ENCODE results near the gene B3GAT3.

B3GAT3 gene

GRCh38 chr11:62603072-62603408 lies 18.7 kb downstream of the B3GAT3 start:
- H3K4me3 ChIP-seq (replicated peaks in 1 of 2; ENCODE audit: low read depth in 2 of 2, low read length in 2 of 2), result peak overlapping the region in 1 of 2 donors; percentile 8
- no peak for TF ChIP-seq CTCF (IDR thresholded peaks at IDR 0.05; ENCODE audit: low read depth, low read length)
- DNase-seq (ENCODE audit: low read depth in 2 of 2), result peak in 1 of 2 donors; percentile 14

- no peak for TF ChIP-seq CTCF (IDR thresholded peaks at IDR 0.05; ENCODE audit: low read depth, low read length)
- peak overlapping the region; percentile 95 to 96 for H3K4me3 ChIP-seq (replicated peaks in 1 of 2; ENCODE audit: low read depth in 2 of 2, low read length in 2 of 2)
- DNase-seq (ENCODE audit: low read depth in 2 of 2), result peak in 1 of 2 donors; percentile 79
Measured at GRCh38 chr11:62602141-62603071, 19.4 kb downstream of the B3GAT3 start.

DNA sequence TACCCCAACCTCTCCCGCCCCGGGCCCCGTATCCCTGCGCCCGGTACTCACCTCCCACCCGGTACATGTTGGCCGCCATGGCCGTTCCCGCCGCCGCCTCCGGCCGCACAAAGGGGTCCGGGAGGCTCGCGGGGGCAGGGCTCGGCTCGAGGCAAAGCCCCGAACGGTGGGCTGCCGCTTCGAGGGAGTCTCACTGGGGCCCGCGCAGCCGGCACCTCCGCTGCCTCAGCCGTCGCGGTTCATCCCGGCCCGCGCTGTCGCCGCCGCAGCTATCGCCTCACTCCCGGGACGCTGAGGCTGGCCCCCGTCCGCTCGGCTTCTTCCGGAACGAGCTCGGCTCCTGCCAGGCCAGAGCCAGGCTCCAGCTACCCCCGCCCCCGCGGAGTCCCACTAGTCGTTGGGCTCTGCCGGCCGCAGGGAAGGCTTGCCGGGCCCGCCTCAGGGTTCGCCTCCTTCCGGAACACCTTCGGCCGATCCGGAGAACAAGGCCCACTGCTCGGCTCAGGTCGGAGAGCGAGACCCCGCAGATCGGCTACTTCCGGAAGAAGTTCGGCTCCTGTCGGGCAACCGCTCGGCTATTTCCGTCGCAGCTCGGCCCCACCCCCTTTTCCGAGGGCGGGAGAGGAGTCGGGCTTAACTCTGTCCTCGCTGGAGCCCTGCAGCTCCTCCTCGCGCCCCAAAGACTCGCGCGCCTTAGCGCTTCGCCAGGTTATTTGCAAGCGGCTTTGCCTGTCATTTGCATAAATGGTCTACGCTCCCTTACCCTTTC lies 20.2 kb downstream of the B3GAT3 start, which contains the start of gene MTA2:
Gene MTA2 (minus strand): TSS at position 494 of the 769 bp plus-strand sequence. CDS start 415 bp downstream, at position 79.
- peak; percentile 98 to 99 for DNase-seq (ENCODE audit: low read depth in 2 of 2)
- H3K4me3 ChIP-seq (replicated peaks in 1 of 2; ENCODE audit: low read depth in 2 of 2, low read length in 2 of 2), result peak within 1 kb of the TSS; percentile 95 to 96

DNA sequence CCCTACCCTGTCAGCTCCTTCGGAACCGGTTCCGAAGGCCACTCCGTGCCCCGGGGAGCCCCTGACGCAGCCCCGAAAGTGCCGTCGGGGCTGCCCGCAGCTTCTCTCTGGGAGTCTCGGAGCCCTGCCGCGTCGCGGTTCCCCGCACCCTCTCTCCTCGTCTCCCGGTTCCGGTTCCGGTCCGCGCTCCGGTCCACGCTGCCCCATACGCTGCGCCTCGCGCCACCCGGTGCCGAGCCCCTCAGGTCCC lies 20.7 kb downstream of the B3GAT3 start:
- H3K4me3 ChIP-seq (replicated peaks in 1 of 2; ENCODE audit: low read depth in 2 of 2, low read length in 2 of 2), result peak overlapping the region; percentile 95 to 96
- no peak for TF ChIP-seq CTCF (IDR thresholded peaks at IDR 0.05; ENCODE audit: low read depth, low read length)
- no peak for DNase-seq (ENCODE audit: low read depth in 2 of 2)

More for the DNA sequence above, 20.2 kb downstream of the B3GAT3 start, which contains the start of gene MTA2:
- TF ChIP-seq CTCF (IDR thresholded peaks at IDR 0.05; ENCODE audit: low read depth, low read length), result no peak

- TF ChIP-seq CTCF (IDR thresholded peaks at IDR 0.05; ENCODE audit: low read depth, low read length), result no peak
- peak overlapping the region; percentile 95 to 96 for H3K4me3 ChIP-seq (replicated peaks in 1 of 2; ENCODE audit: low read depth in 2 of 2, low read length in 2 of 2)
- no peak for DNase-seq (ENCODE audit: low read depth in 2 of 2)
Measured at GRCh38 chr11:62600367-62601121, 21.2 kb downstream of the B3GAT3 start.

GRCh38 chr11:62599901-62600300 lies 21.9 kb downstream of the B3GAT3 start:
- DNase-seq (ENCODE audit: low read depth in 2 of 2), result no peak
- no peak for TF ChIP-seq CTCF (IDR thresholded peaks at IDR 0.05; ENCODE audit: low read depth, low read length)
- H3K4me3 ChIP-seq (replicated peaks in 1 of 2; ENCODE audit: low read depth in 2 of 2, low read length in 2 of 2), result peak overlapping the region; percentile 95 to 96
